C4-2B (cell line): ENCODE measurements around the gene ADAMTS16.

ENCODE experiments used
- ZFX ChIP-seq: fragments of 450-650 bp; IDR thresholded peaks from 2 replicates; pipeline ENCODE4 v1.6.1; 2017
- TF ChIP-seq, protein P1 (sequence below): fragments of 450-650 bp; conservative IDR thresholded peaks from 2 replicates; pipeline ENCODE4 v1.5.1; 2017; ENCODE audit warnings: mild to moderate bottlenecking

DNA sequence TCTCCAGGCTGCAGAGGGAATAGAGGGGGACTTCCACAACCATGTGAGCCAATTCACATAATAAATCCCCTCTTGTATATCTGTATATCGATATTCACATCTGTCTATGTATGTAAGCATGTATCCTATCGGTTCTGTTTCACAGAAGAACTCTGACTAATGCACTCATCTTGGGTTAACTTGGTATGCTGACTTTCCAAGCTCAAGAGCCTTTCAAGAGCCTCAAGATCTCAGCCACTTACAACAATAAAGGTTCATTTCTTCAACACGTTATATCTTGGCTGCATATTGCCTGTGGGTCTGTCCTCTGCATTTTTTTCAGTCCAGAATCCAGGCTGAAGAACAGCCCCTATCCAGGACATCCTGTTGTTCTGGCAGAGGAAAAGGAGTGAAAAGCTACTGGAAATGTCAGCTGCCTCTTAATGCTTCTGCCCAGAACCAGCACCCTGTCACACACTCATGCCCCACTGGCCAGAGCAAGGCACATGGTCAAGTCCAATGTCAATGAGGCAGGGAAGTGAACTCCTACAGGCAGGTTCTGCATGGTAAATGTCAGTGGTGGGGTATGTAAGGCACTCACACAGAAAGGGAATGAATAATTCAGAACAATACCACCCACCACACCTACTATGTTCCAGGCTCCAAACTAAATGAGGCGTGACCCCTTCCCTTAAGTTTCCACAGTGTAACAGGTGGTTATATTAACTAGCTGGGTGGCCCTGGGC, 190.8 kb downstream of the ADAMTS16 start:
- TF ChIP-seq, protein P1, sequence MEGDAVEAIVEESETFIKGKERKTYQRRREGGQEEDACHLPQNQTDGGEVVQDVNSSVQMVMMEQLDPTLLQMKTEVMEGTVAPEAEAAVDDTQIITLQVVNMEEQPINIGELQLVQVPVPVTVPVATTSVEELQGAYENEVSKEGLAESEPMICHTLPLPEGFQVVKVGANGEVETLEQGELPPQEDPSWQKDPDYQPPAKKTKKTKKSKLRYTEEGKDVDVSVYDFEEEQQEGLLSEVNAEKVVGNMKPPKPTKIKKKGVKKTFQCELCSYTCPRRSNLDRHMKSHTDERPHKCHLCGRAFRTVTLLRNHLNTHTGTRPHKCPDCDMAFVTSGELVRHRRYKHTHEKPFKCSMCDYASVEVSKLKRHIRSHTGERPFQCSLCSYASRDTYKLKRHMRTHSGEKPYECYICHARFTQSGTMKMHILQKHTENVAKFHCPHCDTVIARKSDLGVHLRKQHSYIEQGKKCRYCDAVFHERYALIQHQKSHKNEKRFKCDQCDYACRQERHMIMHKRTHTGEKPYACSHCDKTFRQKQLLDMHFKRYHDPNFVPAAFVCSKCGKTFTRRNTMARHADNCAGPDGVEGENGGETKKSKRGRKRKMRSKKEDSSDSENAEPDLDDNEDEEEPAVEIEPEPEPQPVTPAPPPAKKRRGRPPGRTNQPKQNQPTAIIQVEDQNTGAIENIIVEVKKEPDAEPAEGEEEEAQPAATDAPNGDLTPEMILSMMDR, result no peak
- TF ChIP-seq ZFX, result no peak
